MM.1S (cell line): ENCODE measurements around the gene SH3RF3.

Source experiments
- DNase-seq: peaks from one replicate; pipeline ENCODE4 v3.0.0-alpha.2; 2015
- H2AFZ ChIP-seq: fragments of 300-600 bp; sonication (generic); 2 replicates; pipeline ENCODE4 v1.6.0; 2016; ENCODE audit warnings: antibody characterized with exemption, low read length
- H3F3A ChIP-seq: fragments of 300-600 bp; sonication (generic); 2 replicates; pipeline ENCODE4 v1.6.1; 2016; ENCODE audit warnings: mild to moderate bottlenecking, antibody characterized with exemption, low read length, moderate library complexity, mixed read lengths; ENCODE audit not compliant: insufficient read depth
- H3K27ac ChIP-seq: fragments of 300-600 bp; sonication (generic); 2 replicates; pipeline ENCODE4 v1.5.1; 2016; ENCODE audit warnings: mild to moderate bottlenecking, low read length
- H3K27me3 ChIP-seq: fragments of 300-600 bp; sonication (generic); replicated peaks from 2 replicates; pipeline ENCODE4 v1.6.0; 2016; ENCODE audit warnings: low read length; ENCODE audit not compliant: insufficient read depth
- H3K36me3 ChIP-seq: fragments of 300-600 bp; sonication (generic); replicated peaks from 2 replicates; pipeline ENCODE4 v1.6.1; 2016; ENCODE audit warnings: mild to moderate bottlenecking, low read length, mixed read lengths; ENCODE audit not compliant: insufficient read depth
- H3K4me1 ChIP-seq: fragments of 300-600 bp; sonication (generic); 2 replicates; pipeline ENCODE4 v1.6.1; 2016; ENCODE audit warnings: low read length, mixed read lengths
- H3K4me2 ChIP-seq: fragments of 300-600 bp; sonication (generic); 2 replicates; pipeline ENCODE4 v1.6.0; 2016; ENCODE audit warnings: low read depth, low read length
- H3K4me3 ChIP-seq: fragments of 300-600 bp; sonication (generic); 2 replicates; pipeline ENCODE4 v1.5.1; 2016; ENCODE audit warnings: low read length, mixed read lengths
- H3K79me2 ChIP-seq: fragments of 300-600 bp; sonication (generic); 2 replicates; pipeline ENCODE4 v1.6.1; 2016; ENCODE audit warnings: mixed run types, low read length, mixed read lengths
- H3K9ac ChIP-seq: fragments of 300-600 bp; sonication (generic); 2 replicates; pipeline ENCODE4 v1.6.1; 2016; ENCODE audit warnings: low read length, mixed read lengths
- H3K9me2 ChIP-seq: fragments of 300-600 bp; sonication (generic); replicated peaks from 2 replicates; pipeline ENCODE4 v1.6.1; 2016; ENCODE audit warnings: mild to moderate bottlenecking, low read length, mixed read lengths; ENCODE audit not compliant: insufficient read depth
- H3K9me3 ChIP-seq: fragments of 300-600 bp; sonication (generic); replicated peaks from 2 replicates; pipeline ENCODE4 v1.6.1; 2016; ENCODE audit warnings: mild to moderate bottlenecking, low read length, mixed read lengths; ENCODE audit not compliant: insufficient read depth
- H4K20me1 ChIP-seq: fragments of 300-600 bp; sonication (generic); 2 replicates; pipeline ENCODE4 v1.6.1; 2016; ENCODE audit warnings: mild to moderate bottlenecking, low read length, moderate library complexity, mixed read lengths; ENCODE audit not compliant: insufficient read depth
- EZH2 ChIP-seq: fragments of 300-600 bp; sonication (generic); optimal IDR thresholded peaks from 2 replicates; pipeline ENCODE3; 2017; ENCODE audit warnings: low read depth, mild to moderate bottlenecking, antibody characterized with exemption, low read length, mixed read lengths
- EZH2phosphoT487 ChIP-seq: fragments of 300-600 bp; sonication (generic); IDR thresholded peaks from 2 replicates; pipeline ENCODE4 v1.6.1; 2018; ENCODE audit warnings: antibody characterized with exemption, low read length
- TF ChIP-seq, protein P1 (sequence below): fragments of 300-600 bp; sonication (generic); IDR thresholded peaks from 2 replicates; pipeline ENCODE4 v1.5.1; 2016; ENCODE audit warnings: antibody characterized with exemption, low read length, mixed read lengths

The SH3RF3 gene

DNA sequence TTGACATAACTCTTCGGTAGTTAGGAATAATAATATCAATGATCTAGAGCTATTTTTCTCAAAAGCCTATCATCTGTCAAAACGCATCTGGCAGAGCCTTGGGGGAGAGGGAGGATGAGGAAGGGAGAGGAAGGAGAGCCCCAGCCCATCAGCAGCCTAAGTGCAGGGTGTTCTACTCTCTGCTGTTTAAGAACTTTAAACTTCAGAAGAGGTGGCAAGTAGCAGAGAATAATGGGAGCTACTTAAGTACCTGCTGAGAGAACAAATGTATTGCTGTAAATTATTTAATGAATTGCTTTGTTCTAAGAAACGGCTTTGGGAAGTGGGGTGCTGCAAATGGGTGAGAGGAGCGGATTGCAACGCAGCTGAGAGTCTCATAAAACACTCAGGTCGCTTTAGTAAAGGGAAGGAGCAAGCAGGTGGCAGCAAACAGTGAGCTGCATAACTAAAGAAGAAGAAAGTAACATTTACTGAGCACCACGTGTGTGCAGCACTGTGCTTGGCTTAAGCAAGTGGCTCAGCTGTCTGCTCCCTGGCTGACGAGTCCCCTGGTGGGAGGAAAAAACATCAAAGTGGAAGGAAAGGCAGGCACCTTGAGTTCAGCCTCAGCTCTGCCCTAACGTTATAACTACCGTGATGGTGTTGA is 26.3 kb upstream of the SH3RF3 start:
- Histone ChIP-seq H3K9me3 (no peaks in the 10 kb centered on the region), H3K27ac (no peak overlapping the region), H3K4me3 (no peak overlapping the region), H3F3A (no peaks in the 10 kb centered on the region), H3K27me3 (no peaks in the 10 kb centered on the region), H3K36me3 (no peaks in the 10 kb centered on the region), H4K20me1 (no peaks in the 10 kb centered on the region), H3K4me2 (no peak overlapping the region), H3K9ac (no peak overlapping the region), H3K4me1 (no peaks in the 10 kb centered on the region), H3K9me2 (no peaks in the 10 kb centered on the region), H2AFZ (no peak overlapping the region), H3K79me2 (no peaks in the 10 kb centered on the region)
- DNase-seq: no peak
- TF ChIP-seq EZH2 (no peak), EZH2phosphoT487 (no peak)
- TF ChIP-seq, protein P1, sequence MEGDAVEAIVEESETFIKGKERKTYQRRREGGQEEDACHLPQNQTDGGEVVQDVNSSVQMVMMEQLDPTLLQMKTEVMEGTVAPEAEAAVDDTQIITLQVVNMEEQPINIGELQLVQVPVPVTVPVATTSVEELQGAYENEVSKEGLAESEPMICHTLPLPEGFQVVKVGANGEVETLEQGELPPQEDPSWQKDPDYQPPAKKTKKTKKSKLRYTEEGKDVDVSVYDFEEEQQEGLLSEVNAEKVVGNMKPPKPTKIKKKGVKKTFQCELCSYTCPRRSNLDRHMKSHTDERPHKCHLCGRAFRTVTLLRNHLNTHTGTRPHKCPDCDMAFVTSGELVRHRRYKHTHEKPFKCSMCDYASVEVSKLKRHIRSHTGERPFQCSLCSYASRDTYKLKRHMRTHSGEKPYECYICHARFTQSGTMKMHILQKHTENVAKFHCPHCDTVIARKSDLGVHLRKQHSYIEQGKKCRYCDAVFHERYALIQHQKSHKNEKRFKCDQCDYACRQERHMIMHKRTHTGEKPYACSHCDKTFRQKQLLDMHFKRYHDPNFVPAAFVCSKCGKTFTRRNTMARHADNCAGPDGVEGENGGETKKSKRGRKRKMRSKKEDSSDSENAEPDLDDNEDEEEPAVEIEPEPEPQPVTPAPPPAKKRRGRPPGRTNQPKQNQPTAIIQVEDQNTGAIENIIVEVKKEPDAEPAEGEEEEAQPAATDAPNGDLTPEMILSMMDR: no peak

DNA sequence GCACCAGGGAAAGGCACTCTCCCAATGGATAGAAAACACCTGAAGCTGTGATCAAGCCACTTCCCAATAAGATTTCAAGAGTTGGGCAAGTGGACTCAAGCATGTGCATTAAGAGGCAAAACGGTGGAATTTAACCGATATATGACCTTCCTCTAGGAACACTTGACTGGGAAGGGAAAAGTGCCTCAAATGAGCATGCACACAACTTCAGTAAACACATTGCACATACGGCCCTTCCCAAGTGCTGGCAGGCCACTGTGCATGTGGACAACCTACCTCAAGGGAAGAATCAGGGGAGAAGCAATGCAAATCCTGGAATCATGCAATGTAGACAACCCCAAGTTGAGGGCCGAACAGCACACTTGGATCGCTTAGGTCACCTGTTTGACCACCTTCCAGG is 23.9 kb upstream of the SH3RF3 start:
- Histone ChIP-seq H3K4me3 (no peak overlapping the region), H3K27me3 (no peaks in the 10 kb centered on the region), H3K36me3 (no peaks in the 10 kb centered on the region), H3K9ac (no peak overlapping the region), H4K20me1 (no peaks in the 10 kb centered on the region), H3K27ac (no peak overlapping the region), H3K4me2 (no peak overlapping the region), H3F3A (no peaks in the 10 kb centered on the region), H2AFZ (no peak overlapping the region), H3K9me3 (no peaks in the 10 kb centered on the region), H3K79me2 (no peaks in the 10 kb centered on the region), H3K4me1 (no peaks in the 10 kb centered on the region), H3K9me2 (no peaks in the 10 kb centered on the region)
- TF ChIP-seq, protein P1: no peak
- TF ChIP-seq EZH2phosphoT487 (no peak), EZH2 (no peak)
- no peak for DNase-seq

DNA sequence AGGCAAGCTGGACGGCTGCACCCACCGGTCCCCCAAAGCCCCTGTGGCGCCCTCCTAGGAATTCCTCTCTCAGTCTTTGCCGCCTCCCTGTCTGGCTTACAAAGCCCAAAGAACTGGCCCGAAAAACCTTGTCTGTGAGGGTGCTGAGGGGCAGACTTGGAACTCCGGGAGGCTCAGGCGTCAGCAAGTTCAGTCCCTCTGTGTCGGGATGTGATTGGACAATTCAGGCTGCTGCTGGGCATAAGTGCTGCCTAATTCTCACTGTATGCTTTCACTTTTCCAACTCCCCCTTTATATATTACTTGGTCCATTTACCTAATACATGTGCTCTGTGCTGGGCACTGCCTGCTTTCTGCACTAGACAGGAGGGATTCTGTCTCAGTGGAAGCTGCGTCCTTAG is 20.3 kb upstream of the SH3RF3 start:
- Histone ChIP-seq H3K79me2 (no peaks in the 10 kb centered on the region), H3K27me3 (no peaks in the 10 kb centered on the region), H3K27ac (no peak overlapping the region), H3K9ac (no peak overlapping the region), H3K4me1 (no peaks in the 10 kb centered on the region), H3K36me3 (no peaks in the 10 kb centered on the region), H3K4me2 (no peak overlapping the region), H2AFZ (no peak overlapping the region), H4K20me1 (no peaks in the 10 kb centered on the region), H3K4me3 (no peak overlapping the region), H3K9me2 (no peaks in the 10 kb centered on the region), H3F3A (no peaks in the 10 kb centered on the region), H3K9me3 (no peaks in the 10 kb centered on the region)
- TF ChIP-seq EZH2: no peak
- TF ChIP-seq, protein P1: no peak
- no peak for TF ChIP-seq EZH2phosphoT487
- no peak for DNase-seq
